Measurements from ENCODE around the gene AHNAK.

The AHNAK gene

GRCh38 chr11:62435846-62436660 lies 110.6 kb downstream of the AHNAK start:
- DNase-seq (ENCODE audit: low spot score) = no peak

- no peak for DNase-seq (ENCODE audit: low spot score)
Measured at GRCh38 chr11:62433904-62434276, 112.7 kb downstream of the AHNAK start.

- no peak for DNase-seq (ENCODE audit: low spot score)
Measured at GRCh38 chr11:62433141-62433903, 113.3 kb downstream of the AHNAK start.

DNA sequence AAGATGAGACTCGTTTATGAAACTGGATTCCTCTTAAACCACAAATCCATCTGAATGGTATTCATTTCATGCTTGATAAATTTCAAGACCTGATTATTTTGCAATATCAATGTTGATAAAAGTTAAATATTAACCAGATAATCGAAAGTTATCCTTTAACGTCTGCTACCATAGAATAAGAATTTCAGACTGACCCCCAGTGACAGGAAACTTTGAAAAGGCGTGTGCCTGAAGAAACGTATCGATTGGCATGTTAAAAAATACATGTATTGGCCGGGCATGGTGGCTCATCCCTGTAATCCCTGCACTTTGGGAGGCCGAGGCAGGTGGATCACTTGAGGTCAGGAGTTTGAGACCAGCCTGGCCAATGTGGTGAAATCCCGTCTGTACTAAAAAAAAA lies 113.9 kb downstream of the AHNAK start:
- no peak for DNase-seq (ENCODE audit: low spot score)

- no peak for DNase-seq (ENCODE audit: low spot score)
Measured at GRCh38 chr11:62431171-62431901, 115.3 kb downstream of the AHNAK start.

DNA sequence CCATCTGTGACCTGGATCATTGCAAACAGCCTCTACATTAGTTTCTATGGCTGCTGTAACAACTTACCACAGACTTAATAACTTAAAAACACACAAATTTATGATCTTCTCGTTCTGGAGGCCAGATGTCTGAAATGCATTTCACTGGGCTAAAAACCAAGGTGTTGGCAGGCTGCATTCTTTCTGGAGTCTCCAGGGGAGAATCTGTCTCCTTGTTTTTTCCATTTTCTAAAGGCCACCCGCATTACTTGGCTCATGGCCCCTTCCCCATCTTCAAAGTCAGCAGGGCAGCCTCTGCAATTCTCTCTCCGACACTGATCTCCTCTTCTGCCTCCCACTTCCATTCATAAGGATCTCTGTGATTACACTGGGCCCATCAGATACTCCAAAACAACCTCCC lies 116.2 kb downstream of the AHNAK start:
- DNase-seq (ENCODE audit: low spot score) = no peak

- no peak for DNase-seq (ENCODE audit: low spot score)
Measured at GRCh38 chr11:62428871-62429560, 117.6 kb downstream of the AHNAK start.

- DNase-seq (ENCODE audit: low spot score) = peak; percentile 32
Measured at GRCh38 chr11:62427630-62428233, 118.9 kb downstream of the AHNAK start.

DNA sequence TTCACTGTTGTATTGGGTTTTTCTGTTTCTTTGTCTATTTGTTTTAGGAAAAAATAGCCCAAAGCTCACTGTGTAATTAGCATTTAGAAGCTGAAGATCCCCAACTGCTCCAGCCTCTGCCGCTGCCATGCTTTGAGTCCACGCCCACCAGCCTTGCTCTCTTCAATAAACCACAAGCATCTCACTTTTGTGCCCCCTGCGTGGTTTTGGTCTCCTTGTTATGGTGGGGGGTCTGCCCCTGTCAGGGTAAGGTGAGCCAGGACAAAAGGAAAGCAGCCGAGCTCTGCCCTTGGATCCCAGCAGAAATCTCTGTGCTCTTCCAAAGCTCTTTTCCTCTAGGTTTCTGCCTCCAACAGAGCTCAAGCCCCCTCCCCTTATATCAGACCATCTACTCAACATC lies 123.6 kb downstream of the AHNAK start:
- DNase-seq (ENCODE audit: low spot score) = no peak

DNA sequence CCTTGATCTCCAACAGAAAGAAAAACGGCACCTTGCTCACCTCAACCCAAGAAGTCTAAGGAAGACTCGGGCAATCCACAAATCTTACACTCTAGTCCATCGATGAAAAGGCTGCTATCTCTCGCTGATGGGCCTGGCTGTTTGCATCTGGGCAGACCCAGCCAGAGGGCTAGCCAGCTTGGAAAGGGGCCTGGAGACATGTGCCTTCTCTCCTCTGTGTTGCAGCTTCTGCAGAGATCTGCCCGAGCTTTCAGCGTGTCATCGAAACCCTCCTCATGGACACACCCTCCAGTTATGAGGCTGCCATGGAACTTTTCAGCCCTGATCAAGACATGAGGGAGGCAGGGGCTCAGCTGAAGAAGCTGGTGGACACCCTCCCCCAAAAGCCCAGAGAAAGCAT lies 124.6 kb downstream of the AHNAK start:
- DNase-seq (ENCODE audit: low spot score) = no peak

- DNase-seq (ENCODE audit: low spot score) = no peak
Measured at GRCh38 chr11:62420882-62421281, 125.7 kb downstream of the AHNAK start.

- DNase-seq (ENCODE audit: low spot score) = no peak
Measured at GRCh38 chr11:62419943-62420342, 126.7 kb downstream of the AHNAK start.

DNA sequence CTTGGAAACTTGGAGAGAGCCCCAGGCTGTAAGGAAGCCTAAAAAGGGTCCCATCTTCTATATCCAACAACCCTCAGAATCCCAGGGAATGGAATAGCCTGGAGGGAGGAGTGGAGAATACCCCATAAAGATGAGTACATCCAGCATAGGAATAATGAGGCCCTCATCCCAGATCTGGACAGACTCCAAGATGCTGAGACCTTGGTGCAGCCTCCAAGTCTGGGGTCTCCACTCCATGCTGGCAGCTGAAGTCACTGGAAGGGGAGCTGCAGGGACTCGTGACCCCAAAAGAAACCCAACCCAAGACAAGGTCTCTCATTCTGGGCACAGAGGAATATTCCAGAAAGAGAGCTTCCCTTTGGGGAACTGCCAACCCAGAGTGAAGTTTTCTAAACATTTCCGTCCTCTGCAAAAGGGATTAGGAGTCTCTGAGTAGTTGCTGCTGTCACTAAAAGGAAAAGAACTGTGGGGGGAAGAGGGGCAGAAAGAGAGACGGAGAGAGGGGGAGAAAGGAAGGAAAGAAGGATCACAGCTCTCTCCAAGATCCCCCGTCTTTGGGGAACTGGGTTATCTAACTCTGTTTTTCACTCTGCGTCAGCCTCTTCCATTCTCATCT lies 127.2 kb downstream of the AHNAK start:
- DNase-seq (ENCODE audit: low spot score) = no peak

- no peak for DNase-seq (ENCODE audit: low spot score)
Measured at GRCh38 chr11:62418733-62419132, 127.9 kb downstream of the AHNAK start, which contains the start of gene SCGB1A1. Gene SCGB1A1, plus strand, starts transcription at chr11:62419033. Its CDS starts 63 bp downstream, at chr11:62419096.

DNA sequence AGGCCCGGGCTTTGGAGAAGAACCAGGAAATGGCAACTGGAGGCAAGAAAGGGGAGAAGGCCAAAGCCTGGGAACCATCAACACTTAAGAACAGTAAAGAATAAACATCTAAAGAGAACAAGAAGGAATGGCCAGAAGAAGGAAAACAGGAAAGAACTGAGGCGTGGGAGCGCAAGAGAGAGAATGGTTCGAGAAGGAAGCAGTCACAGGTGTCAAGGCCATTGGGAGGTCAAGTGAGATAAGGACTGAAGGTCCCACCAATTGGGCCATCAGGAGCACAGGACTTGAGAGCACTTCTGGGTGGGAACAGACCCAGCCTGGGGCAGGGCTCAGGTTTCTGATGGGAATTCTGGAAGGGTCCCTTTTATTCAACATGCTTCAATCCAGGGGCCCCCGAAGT lies 128.5 kb downstream of the AHNAK start:
- DNase-seq (ENCODE audit: low spot score) = no peak

DNA sequence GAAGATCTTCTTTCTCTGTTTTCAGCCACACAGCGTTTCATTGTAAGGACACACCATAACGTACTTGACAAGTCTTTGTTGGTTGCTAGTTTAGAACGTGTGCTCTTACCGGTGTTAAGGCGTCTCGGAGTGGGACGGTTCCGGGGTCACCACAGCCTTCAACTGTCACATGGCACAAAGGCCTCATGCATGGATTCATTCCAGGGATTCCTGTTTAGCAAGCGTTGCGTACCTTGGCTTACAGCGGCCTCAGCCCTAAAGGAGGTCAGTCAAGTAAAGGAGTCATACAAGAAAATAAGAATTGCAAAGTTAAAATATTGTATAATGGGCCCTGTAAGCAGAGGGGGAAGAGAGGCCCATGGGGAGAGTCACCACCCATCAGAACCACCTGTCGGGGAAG lies 130.0 kb downstream of the AHNAK start:
- no peak for DNase-seq (ENCODE audit: low spot score)

DNA sequence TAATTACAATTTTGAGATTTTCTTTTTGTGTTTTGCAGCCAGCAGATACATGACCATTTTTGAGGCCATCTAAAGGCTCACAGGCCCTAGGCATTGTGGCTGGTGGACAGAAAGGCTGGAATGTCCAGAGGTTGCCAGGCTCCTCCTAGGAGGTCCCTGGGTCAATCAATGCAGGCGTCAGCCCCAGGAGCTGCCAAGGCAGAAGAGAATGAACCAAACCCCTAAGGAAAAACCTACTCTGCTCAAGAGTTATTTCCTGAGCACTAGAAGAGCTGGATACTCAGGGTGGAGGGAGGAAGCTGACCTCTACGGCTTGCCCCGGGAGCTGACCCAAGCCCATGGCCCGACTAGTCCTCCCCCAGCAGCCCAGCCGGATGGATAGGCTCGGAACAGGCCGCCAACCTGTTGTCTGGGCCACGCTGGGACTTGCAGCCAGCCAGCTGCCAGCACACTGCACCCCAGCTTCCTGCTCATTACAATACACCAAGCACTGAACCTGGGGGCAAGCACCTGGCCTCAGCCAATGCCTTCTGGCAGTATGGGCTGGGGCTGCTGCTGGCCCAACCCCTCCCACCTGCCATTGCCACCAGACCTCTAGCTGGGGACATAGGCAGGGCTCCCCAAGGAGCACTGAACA lies 133.4 kb downstream of the AHNAK start:
- DNase-seq (ENCODE audit: low spot score) = no peak

GRCh38 chr11:62411524-62411923 lies 135.1 kb downstream of the AHNAK start:
- DNase-seq (ENCODE audit: low spot score) = no peak

DNA sequence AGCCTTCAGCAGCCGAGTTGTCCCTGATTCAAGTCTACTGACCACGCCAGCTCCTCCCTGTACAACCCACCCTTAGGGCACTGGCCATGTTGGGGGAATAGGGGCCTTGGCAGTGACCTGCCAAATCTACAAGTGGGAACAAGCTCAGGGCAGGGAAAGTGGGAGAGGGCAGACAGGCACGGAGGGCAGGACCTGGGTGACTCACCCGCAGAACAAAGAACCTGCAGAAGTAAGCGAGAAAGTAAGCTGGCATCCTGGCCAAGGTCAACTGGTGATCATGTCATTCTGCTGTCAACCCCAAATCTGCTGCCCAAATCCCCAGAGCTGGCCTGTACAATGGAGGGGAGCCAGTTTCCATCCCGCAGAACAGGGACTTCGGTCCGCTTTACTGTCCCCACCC lies 135.6 kb downstream of the AHNAK start:
- no peak for DNase-seq (ENCODE audit: low spot score)

GRCh38 chr11:62409831-62410230 lies 136.8 kb downstream of the AHNAK start:
- no peak for DNase-seq (ENCODE audit: low spot score)

- no peak for DNase-seq (ENCODE audit: low spot score)
Measured at GRCh38 chr11:62406034-62406433, 140.6 kb downstream of the AHNAK start.
